Frontal cortex (tissue), 4 donors: ENCODE results near the gene SAPCD1. TPM values are rescaled to one million over a fixed set of nuclear protein-coding genes. Genes with fewer than 3 reads are reported as not detected.
A peak's percentile ranks its signal among the peaks of the same experiment; 100 is the strongest.
"Not testable (repeated sequence)": the region's sequence is repeated elsewhere in the genome, so short reads cannot be mapped to it uniquely, and the experiment has no call there.

Source experiments
- DNase-seq, 2 donors: peaks; one replicate each; pipeline ENCODE4 v3.0.0; 2012; ENCODE audit warnings: low spot score in 2 of 2
- FAIRE-seq: peaks from 2 replicates; lab custom pipeline; 2012; peaks lifted over from hg19 to GRCh38; lab: Jason Lieb, UNC
- total RNA-seq: library from RNA; depleted of rRNA; stranded (reverse); fragments of >200 nt; gene quantifications from one replicate; pipeline ENCODE4 v1.2.3, GENCODE V29; 2014
- donor health status: control.
- donor health status: control.
- donor health status: control.

SAPCD1 gene
- total RNA-seq, 1 donor from 2014 or later, result 0.82 TPM

- DNase-seq (no peak), FAIRE-seq (no peak)
Observed at GRCh38 chr6:31775633-31776484, 13.4 kb downstream of the SAPCD1 start.

GRCh38 chr6:31776485-31776988, 14.1 kb downstream of the SAPCD1 start:
- no peak for DNase-seq

GRCh38 chr6:31776989-31777666, 14.7 kb downstream of the SAPCD1 start, which contains the start of gene VWA7:
Gene VWA7 (minus strand): TSS chr6:31777328. CDS start chr6:31776779, 549 bp downstream.
- DNase-seq (peak in 1 of 2 donors; percentile 78), FAIRE-seq (no peak)

More at GRCh38 chr6:31776485-31776988, 14.1 kb downstream of the SAPCD1 start:
- no peak for FAIRE-seq

GRCh38 chr6:31777667-31778050, 15.2 kb downstream of the SAPCD1 start:
- no peak for FAIRE-seq
- no peak for DNase-seq

GRCh38 chr6:31778193-31778592, 15.7 kb downstream of the SAPCD1 start:
- DNase-seq, result no peak
- FAIRE-seq, result no peak

- DNase-seq, result no peak
- no peak for FAIRE-seq
Observed at GRCh38 chr6:31778999-31779885, 16.8 kb downstream of the SAPCD1 start.

GRCh38 chr6:31779908-31780307, 17.5 kb downstream of the SAPCD1 start:
- FAIRE-seq (no peak), DNase-seq (no peak)

GRCh38 chr6:31780507-31781243, 18.2 kb downstream of the SAPCD1 start:
- no peak for DNase-seq
- no peak for FAIRE-seq

GRCh38 chr6:31781244-31782125, 19.0 kb downstream of the SAPCD1 start:
- DNase-seq, result no peak
- no peak for FAIRE-seq

- no peak for DNase-seq
- FAIRE-seq, result no peak
Observed at GRCh38 chr6:31782126-31782855, 19.8 kb downstream of the SAPCD1 start.

GRCh38 chr6:31784098-31784925, 21.9 kb downstream of the SAPCD1 start:
- no peak for DNase-seq
- FAIRE-seq, result no peak

- no peak for FAIRE-seq
Observed at GRCh38 chr6:31785475-31785874, 23.0 kb downstream of the SAPCD1 start.

GRCh38 chr6:31791324-31792089, 29.1 kb downstream of the SAPCD1 start:
- DNase-seq, result peak; percentile 45 to 71

More at GRCh38 chr6:31785475-31785874, 23.0 kb downstream of the SAPCD1 start:
- no peak for DNase-seq

GRCh38 chr6:31792090-31792374, 29.6 kb downstream of the SAPCD1 start:
- FAIRE-seq (no peak), DNase-seq (peak in 1 of 2 donors; percentile 6)

More at GRCh38 chr6:31791324-31792089, 29.1 kb downstream of the SAPCD1 start:
- FAIRE-seq, result no peak

GRCh38 chr6:31792761-31793171, 30.3 kb downstream of the SAPCD1 start:
- peak in 1 of 2 donors; percentile 16 for DNase-seq
- FAIRE-seq, result no peak

- FAIRE-seq, result not testable (repeated sequence)
Observed at GRCh38 chr6:31793927-31794245, 31.4 kb downstream of the SAPCD1 start.

More at GRCh38 chr6:31793927-31794245, 31.4 kb downstream of the SAPCD1 start:
- DNase-seq, result not testable (repeated sequence)
